ENCODE measurements around the gene SNX8. TPM values are rescaled to one million over a fixed set of nuclear protein-coding genes. Genes with fewer than 3 reads are reported as not detected.

Gene SNX8
- total and polyA plus RNA-seq, 2 of the 8 experiments (the other 6 are each of a cell fraction or from before 2014, with no cell fraction given): 46.2 to 70.8 TPM

GRCh38 chr7:2353936-2354185, 39.6 kb upstream of the SNX8 start (continued):
- no peak for TF ChIP-seq CHD7 (IDR thresholded peaks at IDR 0.05; ENCODE audit: insufficient replicate concordance, low read length)
- TF ChIP-seq CREB1 (IDR thresholded peaks at IDR 0.05): peak; percentile 51; the same call in 1 of the 2 replicates
- TF ChIP-seq POLR2A (IDR thresholded peaks at IDR 0.05; ENCODE audit: control extremely low read depth in 1 of 2, low read depth in 2 of 2, low read length in 2 of 2): peak; percentile 91 to 96
- peak; percentile 95 for TF ChIP-seq USF2 (IDR thresholded peaks at IDR 0.05; ENCODE audit: low read length)
- TF ChIP-seq SIN3A (conservative IDR thresholded peaks at IDR 0.05 in 1 of 2, IDR thresholded peaks at IDR 0.05 in 1 of 2; ENCODE audit: low read depth in 1 of 2, low read length in 2 of 2): peak in 1 of 2 experiments; percentile 82; a peak in 2 of 4 replicates
- no peak for TF ChIP-seq YY1 (IDR thresholded peaks at IDR 0.05; ENCODE audit: low read depth, low read length)
- TF ChIP-seq ATF3 (IDR thresholded peaks at IDR 0.05; ENCODE audit: insufficient read depth, low read depth, low read length): peak; percentile 88
- peak; percentile 93 for TF ChIP-seq PHF8 (conservative IDR thresholded peaks at IDR 0.05; ENCODE audit: low read depth, low read length)
- peak; percentile 99 for TF ChIP-seq E2F6 (IDR thresholded peaks at IDR 0.05)
- peak; percentile 72; the same call in 1 of the 2 replicates for TF ChIP-seq TBP (IDR thresholded peaks at IDR 0.05; ENCODE audit: low read depth, low read length)
